OCI-M2 (cell line): ENCODE data around the gene TNS3.

Experiments
- DNase-seq: peaks from one replicate; lab custom pipeline; 2025; ENCODE audit not compliant: unreplicated experiment; lab: John Stamatoyannopoulos, UW

Gene TNS3

GRCh38 chr7:47565640-47566250 lies 16.2 kb downstream of the TNS3 start:
- DNase-seq: no peak

- no peak for DNase-seq
Measured at GRCh38 chr7:47563521-47563920, 18.4 kb downstream of the TNS3 start.

GRCh38 chr7:47561715-47562446 lies 20.0 kb downstream of the TNS3 start:
- DNase-seq: no peak

GRCh38 chr7:47559306-47560220 lies 22.3 kb downstream of the TNS3 start:
- DNase-seq: no peak

GRCh38 chr7:47557694-47558670 lies 23.9 kb downstream of the TNS3 start:
- DNase-seq: no peak

- no peak for DNase-seq
Measured at GRCh38 chr7:47557317-47557693, 24.6 kb downstream of the TNS3 start.

GRCh38 chr7:47556511-47557180 lies 25.3 kb downstream of the TNS3 start:
- no peak for DNase-seq

- no peak for DNase-seq
Measured at GRCh38 chr7:47553309-47553708, 28.6 kb downstream of the TNS3 start.

GRCh38 chr7:47552621-47553020 lies 29.3 kb downstream of the TNS3 start:
- DNase-seq: no peak

GRCh38 chr7:47551668-47552440 lies 30.1 kb downstream of the TNS3 start:
- DNase-seq: no peak

- DNase-seq: no peak
Measured at GRCh38 chr7:47550788-47551470, 31.0 kb downstream of the TNS3 start.

GRCh38 chr7:47549916-47550315 lies 32.0 kb downstream of the TNS3 start:
- DNase-seq: no peak

- DNase-seq: no peak
Measured at GRCh38 chr7:47549397-47549796, 32.5 kb downstream of the TNS3 start.

GRCh38 chr7:47548546-47548945 lies 33.4 kb downstream of the TNS3 start:
- DNase-seq: no peak

- DNase-seq: no peak
Measured at GRCh38 chr7:47546733-47547494, 35.0 kb downstream of the TNS3 start.

- DNase-seq: no peak
Measured at GRCh38 chr7:47546171-47546570, 35.7 kb downstream of the TNS3 start.

GRCh38 chr7:47544416-47544815 lies 37.5 kb downstream of the TNS3 start:
- DNase-seq: no peak

- DNase-seq: no peak
Measured at GRCh38 chr7:47543714-47544113, 38.2 kb downstream of the TNS3 start.
